Fibroblast of lung (primary cell): Measurements from ENCODE around the gene DUSP1. TPM values are rescaled to one million over a fixed set of nuclear protein-coding genes. Genes with fewer than 3 reads are reported as not detected.
"Not testable (repeated sequence)": the region's sequence is repeated elsewhere in the genome, so short reads cannot be mapped to it uniquely, and the experiment has no call there.

ENCODE experiments used
- DNase-seq, 2 donors: peaks; one replicate each; pipeline versions ENCODE4 v3.0.0 to v3.0.0-alpha.2; 2010; ENCODE audit warnings: low read depth in 2 of 2
- H2AFZ ChIP-seq: 2 replicates; pipeline ENCODE4 v1.5.1; 2012; ENCODE audit warnings: low read length, control low read depth, inconsistent platforms
- H3K27ac ChIP-seq: 2 replicates; pipeline ENCODE4 v1.5.1; 2011; ENCODE audit warnings: low read length, control low read depth; ENCODE audit not compliant: insufficient read depth
- H3K27me3 ChIP-seq: 2 replicates; pipeline ENCODE4 v1.5.1; 2011; ENCODE audit warnings: mild to moderate bottlenecking, low read length; ENCODE audit not compliant: control insufficient read depth, insufficient read depth
- H3K36me3 ChIP-seq: 2 replicates; pipeline ENCODE4 v1.5.1; 2011; ENCODE audit warnings: low read length; ENCODE audit not compliant: control insufficient read depth, insufficient read depth
- H3K4me1 ChIP-seq: 2 replicates; pipeline ENCODE4 v1.5.1; 2011; ENCODE audit warnings: low read length; ENCODE audit not compliant: control insufficient read depth, insufficient read depth; ENCODE audit errors: extremely low read depth
- H3K4me2 ChIP-seq: 2 replicates; pipeline ENCODE4 v1.5.1; 2011; ENCODE audit warnings: low read length, control low read depth; ENCODE audit not compliant: insufficient read depth; ENCODE audit errors: extremely low read depth
- H3K4me3 ChIP-seq, 4 experiments: fragments of 200-600 bp in 1 of 4; sonication (generic) in 1 of 4; replicated peaks in 1 of 4; 2 replicates each; pipeline ENCODE4 v1.5.1; 2011 to 2016; ENCODE audit warnings: low read length in 4 of 4, low read depth in 3 of 4, mild to moderate bottlenecking in 3 of 4, control low read depth in 2 of 4, inconsistent platforms in 1 of 4, mixed read lengths in 1 of 4; ENCODE audit not compliant: insufficient read depth in 1 of 4; ENCODE audit errors: control extremely low read depth in 1 of 4
- H3K79me2 ChIP-seq: 2 replicates; pipeline ENCODE4 v1.5.1; 2012; ENCODE audit warnings: mild to moderate bottlenecking, low read length, inconsistent platforms; ENCODE audit not compliant: control insufficient read depth, insufficient read depth
- H3K9ac ChIP-seq: 2 replicates; pipeline ENCODE4 v1.5.1; 2011; ENCODE audit warnings: mild to moderate bottlenecking, low read length, control low read depth; ENCODE audit not compliant: insufficient read depth
- H3K9me3 ChIP-seq: 2 replicates; pipeline ENCODE4 v1.5.1; 2012; ENCODE audit warnings: low read depth, low read length; ENCODE audit not compliant: control insufficient read depth, insufficient read depth
- H4K20me1 ChIP-seq: 2 replicates; pipeline ENCODE4 v1.5.1; 2011; ENCODE audit warnings: low read length; ENCODE audit not compliant: control insufficient read depth, insufficient read depth; ENCODE audit errors: extremely low read depth
- CTCF ChIP-seq, 2 donors: IDR thresholded peaks in 1 of 2; conservative IDR thresholded peaks in 1 of 2; 1 replicate in 1 of 2; 2 replicates in 1 of 2; pipeline ENCODE4 v1.5.1; 2011 to 2012; ENCODE audit warnings: low read length in 2 of 2, control low read depth in 1 of 2, inconsistent platforms in 1 of 2, low read depth in 1 of 2, mild to moderate bottlenecking in 1 of 2
- EZH2 ChIP-seq: IDR thresholded peaks from 2 replicates; pipeline ENCODE4 v1.5.1; 2012; ENCODE audit warnings: low read length, control low read depth, mild to moderate bottlenecking; ENCODE audit errors: missing control alignments
- polyA plus RNA-seq, 2 donors: library from polyadenylated mRNA; depleted of rRNA in 1 of 2; stranded (reverse) in 1 of 2; unstranded in 1 of 2; fragments of >200 nt; gene quantifications; 2 replicates each; pipeline ENCODE4 v1.2.1, GENCODE V29; 2011 to 2012; ENCODE audit warnings: missing spikeins in 1 of 2
- total RNA-seq: library from RNA; depleted of rRNA; stranded (reverse); fragments of >200 nt; gene quantifications from 2 replicates; pipeline ENCODE4 v1.2.1, GENCODE V29; 2014

DUSP1 gene
- total and polyA plus RNA-seq, 2 donors (not counting 1 experiment from before 2014, with no cell fraction given) = 121 to 148 TPM

DNA sequence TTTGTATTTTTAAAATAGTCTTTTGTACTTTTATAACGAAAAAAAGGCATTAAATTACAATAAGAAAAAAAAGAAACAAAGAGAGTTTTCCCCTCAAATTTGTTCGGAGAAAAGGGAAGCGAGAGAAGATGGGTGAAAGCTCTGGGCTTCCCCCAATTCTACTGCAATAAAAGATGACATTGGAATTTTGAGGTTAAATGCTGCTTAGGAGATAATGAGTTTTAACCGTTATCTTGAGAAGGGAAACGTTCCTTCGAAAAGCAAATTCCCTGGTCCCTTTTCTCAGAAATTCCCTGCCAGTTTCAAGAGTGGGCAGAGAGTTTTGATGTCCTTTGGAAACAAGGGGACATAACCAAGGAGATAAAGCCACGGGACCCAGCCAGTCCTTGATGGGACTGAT is 44.6 kb upstream of the DUSP1 start:
- H3K9me3 ChIP-seq = no peaks in the 10 kb centered on the region
- H2AFZ ChIP-seq = no peak overlapping the region
- peaks cover 10% of the 10 kb centered on the region for H3K4me1 ChIP-seq
- TF ChIP-seq EZH2 = no peak
- no peak for TF ChIP-seq CTCF (conservative IDR thresholded peaks at IDR 0.05 in 1 of 2, IDR thresholded peaks at IDR 0.05 in 1 of 2; ENCODE audit: low read depth in 1 of 2, low read length in 2 of 2)
- no peaks in the 10 kb centered on the region for H3K36me3 ChIP-seq
- H3K4me2 ChIP-seq = no peak overlapping the region
- no peak for DNase-seq
- H4K20me1 ChIP-seq = no peaks in the 10 kb centered on the region
- H3K79me2 ChIP-seq = no peaks in the 10 kb centered on the region
- no peak overlapping the region for H3K9ac ChIP-seq
- H3K27me3 ChIP-seq = no peaks in the 10 kb centered on the region
- no peak overlapping the region for H3K27ac ChIP-seq
- H3K4me3 ChIP-seq = no peak overlapping the region

DNA sequence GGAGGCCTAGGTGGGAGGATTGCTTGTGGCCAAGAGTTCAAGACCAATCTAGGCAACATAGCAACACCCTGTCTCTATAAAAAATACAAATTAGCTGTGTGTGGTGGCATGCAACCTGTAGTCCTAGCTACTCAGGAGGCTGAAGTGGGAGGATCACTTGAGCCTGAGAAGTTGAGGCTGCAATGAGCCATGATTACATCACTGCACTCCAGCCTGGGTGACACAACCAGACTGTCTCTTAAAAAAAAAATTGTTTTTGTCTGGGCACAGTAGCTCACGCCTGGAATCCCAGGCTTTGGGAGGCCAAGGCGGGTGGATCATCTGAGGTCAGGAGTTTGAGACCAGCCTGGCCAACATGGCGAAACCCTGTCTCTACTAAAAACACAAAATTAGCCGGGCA is 40.0 kb upstream of the DUSP1 start:
- H3K9me3 ChIP-seq, H3K9ac ChIP-seq, H3K4me2 ChIP-seq, H4K20me1 ChIP-seq, H3K27me3 ChIP-seq, H3K27ac ChIP-seq, H3K36me3 ChIP-seq, H3K79me2 ChIP-seq, H3K4me3 ChIP-seq, H3K4me1 ChIP-seq, H2AFZ ChIP-seq, DNase-seq: not testable (repeated sequence)

- TF ChIP-seq EZH2 = no peak
- TF ChIP-seq CTCF (conservative IDR thresholded peaks at IDR 0.05 in 1 of 2, IDR thresholded peaks at IDR 0.05 in 1 of 2; ENCODE audit: low read depth in 1 of 2, low read length in 2 of 2) = no peak
- no peak overlapping the region for H3K9ac ChIP-seq
- no peaks in the 10 kb centered on the region for H3K9me3 ChIP-seq
- H3K36me3 ChIP-seq = no peaks in the 10 kb centered on the region
- no peak overlapping the region for H3K27ac ChIP-seq
- H3K27me3 ChIP-seq = no peaks in the 10 kb centered on the region
- H3K4me2 ChIP-seq = no peak overlapping the region
- peaks cover 4% of the 10 kb centered on the region for H3K4me1 ChIP-seq
- no peaks in the 10 kb centered on the region for H3K79me2 ChIP-seq
- no peaks in the 10 kb centered on the region for H4K20me1 ChIP-seq
- H3K4me3 ChIP-seq = no peak overlapping the region
- no peak overlapping the region for H2AFZ ChIP-seq
- DNase-seq = no peak
These were observed 38.8 kb upstream of the DUSP1 start for GRCh38 chr5:172809774-172810173.
